ENCODE data around the gene FRS3. TPM values are rescaled to one million over a fixed set of nuclear protein-coding genes. Genes with fewer than 3 reads are reported as not detected.

The FRS3 gene
- total and polyA plus RNA-seq, 2 of the 13 experiments (the other 11 are each of a cell fraction or from before 2014, with no cell fraction given) = 3.0 to 7.4 TPM

DNA sequence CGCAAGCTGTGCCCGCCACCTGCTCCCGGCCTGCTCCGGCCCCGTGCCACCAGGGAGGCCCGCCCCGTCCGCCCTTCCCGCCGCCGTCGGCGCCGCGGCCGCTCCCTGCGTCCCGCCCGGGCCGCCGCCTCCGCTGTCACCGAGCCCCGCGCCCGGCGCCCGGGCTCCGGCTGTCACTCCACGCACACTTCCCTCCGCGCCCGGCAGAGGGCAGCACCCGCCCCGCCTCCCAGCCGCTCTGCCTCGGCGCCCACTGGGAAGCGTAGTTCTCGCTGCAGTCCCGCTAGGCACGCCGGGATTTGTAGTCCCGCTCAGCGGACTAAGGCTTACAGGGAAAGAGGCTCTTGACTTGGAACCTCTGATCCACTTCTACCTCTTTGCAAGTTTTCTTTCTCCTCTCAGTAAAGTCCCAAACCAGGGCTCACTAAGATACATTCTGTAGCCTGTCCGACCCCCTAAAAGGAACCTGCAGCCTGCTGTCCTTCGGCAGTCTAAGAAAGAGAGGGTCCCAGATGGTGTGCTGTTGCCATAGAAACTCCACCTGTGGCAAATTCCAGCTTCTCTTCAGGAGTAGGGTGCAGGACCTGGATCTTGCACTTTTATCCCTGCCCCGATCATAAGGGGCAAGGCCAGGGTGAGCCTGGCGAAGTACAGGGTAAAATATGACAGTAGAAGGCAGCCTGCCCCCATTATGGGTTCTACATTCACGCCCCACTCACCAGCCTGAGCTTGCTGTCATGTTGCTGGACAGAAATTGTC lies 44.1 kb downstream of the FRS3 start, which contains the start of gene TFEB:
TFEB (minus strand) TSS at position 182 of the 759 bp plus-strand sequence. CDS start 44,395 bp downstream, outside the sequence.
- H3K9me3 ChIP-seq (ENCODE audit: low read length) = no peaks in the 10 kb centered on the region
- no peaks in the 10 kb centered on the region for H4K20me1 ChIP-seq (ENCODE audit: insufficient read depth, low read length)
- H2AFZ ChIP-seq (ENCODE audit: low read length) = peak within 1 kb of the TSS; percentile 35
- peak within 1 kb of the TSS; percentile 90 for H3K4me2 ChIP-seq (ENCODE audit: low read depth, low read length)
- peaks cover 3% of the 10 kb centered on the region for H3K79me2 ChIP-seq (ENCODE audit: insufficient read depth, low read length)
- H3K4me1 ChIP-seq (ENCODE audit: insufficient read depth, low read length) = peaks cover 64% of the 10 kb centered on the region
- FAIRE-seq (peak; percentile 90), DNase-seq (ENCODE audit: low spot score) (peak; percentile 90), ATAC-seq (peak; percentile 60)
- BruUV-seq (replicated peaks) = no TSS peak
- peak within 1 kb of the TSS; percentile 57 for H3K27ac ChIP-seq (ENCODE audit: extremely low read length, insufficient read depth, low read length)
- no peaks in the 10 kb centered on the region; a peak in 1 of 5 replicates for H3K27me3 ChIP-seq (ENCODE audit: control insufficient read depth in 1 of 2, insufficient read depth in 2 of 2, low read length in 2 of 2)
- peak within 1 kb of the TSS; percentile 51 to 83 (median 76) for H3K4me3 ChIP-seq (replicated peaks in 1 of 3; ENCODE audit: insufficient read depth in 1 of 3, low read depth in 2 of 3, low read length in 3 of 3)
- WGBS (ENCODE audit: low lambda C conversion rate) = 21% methylated on average over 16 of the region's 50 CpGs
- H3K36me3 ChIP-seq (replicated peaks in 1 of 2; ENCODE audit: control insufficient read depth in 1 of 2, insufficient read depth in 2 of 2, low read length in 2 of 2) = no peaks in the 10 kb centered on the region
- in situ Hi-C loops (cut with HindIII; ENCODE audit: extremely low pct_ligation_motif_present, low pct_unique_long_range_greater_than_20kb) (loop anchor here (5.0 kb wide), 1 partner anchor 42 kb away; the partner anchor contains the start of gene FRS3), intact Hi-C loops (cut with micrococcal nuclease; ENCODE audit: unreplicated experiment) (loop anchor here (1.0 to 2.0 kb wide), 3 partner anchors 12 to 41 kb away; partner anchors contain the start of gene PGC)
- H3K9ac ChIP-seq (ENCODE audit: insufficient read depth, low read depth, low read length) = peak within 1 kb of the TSS; percentile 73
- ChIA-PET POLR2A (interaction anchor here (1.0 to 10.4 kb wide), 10 partner anchors 11 to 279 kb away, joined by 3 to 120 read pairs (median 14); partner anchors contain the start of genes FRS3, PGC and TOMM6), CTCF (ENCODE audit: low intra/inter-chr PET ratio, low total read pairs) (interaction anchor here (1.0 to 3.0 kb wide), 4 partner anchors 40 to 52 kb away, joined by 5 to 44 read pairs (median 8); partner anchors contain the start of genes FRS3 and TOMM6)
- TF ChIP-seq ZNF776 (CRISPR knock-in tag; IDR thresholded peaks at IDR 0.05) = no peak
- TF ChIP-seq ZNF891 (CRISPR knock-in tag; IDR thresholded peaks at IDR 0.05) = no peak
- peak; percentile 65; the same call in 1 of the 2 replicates for TF ChIP-seq MXD4 (CRISPR knock-in tag; IDR thresholded peaks at IDR 0.05)
- TF ChIP-seq CBFB (CRISPR knock-in tag; IDR thresholded peaks at IDR 0.05) = peak; percentile 88
- TF ChIP-seq HIVEP1 (CRISPR knock-in tag; IDR thresholded peaks at IDR 0.05) = peak; percentile 52; the same call in 1 of the 2 replicates
- TF ChIP-seq, protein P1, sequence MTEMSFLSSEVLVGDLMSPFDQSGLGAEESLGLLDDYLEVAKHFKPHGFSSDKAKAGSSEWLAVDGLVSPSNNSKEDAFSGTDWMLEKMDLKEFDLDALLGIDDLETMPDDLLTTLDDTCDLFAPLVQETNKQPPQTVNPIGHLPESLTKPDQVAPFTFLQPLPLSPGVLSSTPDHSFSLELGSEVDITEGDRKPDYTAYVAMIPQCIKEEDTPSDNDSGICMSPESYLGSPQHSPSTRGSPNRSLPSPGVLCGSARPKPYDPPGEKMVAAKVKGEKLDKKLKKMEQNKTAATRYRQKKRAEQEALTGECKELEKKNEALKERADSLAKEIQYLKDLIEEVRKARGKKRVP (CRISPR knock-in tag; IDR thresholded peaks at IDR 0.05) = peak in 1 of 2 experiments; percentile 49; a peak in 1 of 4 replicates
- TF ChIP-seq, protein P2, sequence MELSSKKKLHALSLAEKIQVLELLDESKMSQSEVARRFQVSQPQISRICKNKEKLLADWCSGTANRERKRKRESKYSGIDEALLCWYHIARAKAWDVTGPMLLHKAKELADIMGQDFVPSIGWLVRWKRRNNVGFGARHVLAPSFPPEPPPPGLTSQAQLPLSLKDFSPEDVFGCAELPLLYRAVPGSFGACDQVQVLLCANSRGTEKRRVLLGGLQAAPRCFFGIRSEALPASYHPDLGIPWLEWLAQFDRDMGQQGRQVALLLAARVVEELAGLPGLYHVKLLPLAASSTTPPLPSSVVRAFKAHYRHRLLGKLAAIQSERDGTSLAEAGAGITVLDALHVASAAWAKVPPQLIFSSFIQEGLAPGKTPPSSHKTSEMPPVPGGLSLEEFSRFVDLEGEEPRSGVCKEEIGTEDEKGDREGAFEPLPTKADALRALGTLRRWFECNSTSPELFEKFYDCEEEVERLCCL (CRISPR knock-in tag; IDR thresholded peaks at IDR 0.05; ENCODE audit: borderline replicate concordance) = no peak
- no peak for TF ChIP-seq GLI4 (CRISPR knock-in tag; IDR thresholded peaks at IDR 0.05; ENCODE audit: borderline replicate concordance)
- no peak for TF ChIP-seq NONO (IDR thresholded peaks at IDR 0.05)
- TF ChIP-seq NONO (CRISPR knock-in tag; conservative IDR thresholded peaks at IDR 0.05) = peak; percentile 88
- TF ChIP-seq ERF (CRISPR knock-in tag; IDR thresholded peaks at IDR 0.05) = peak; percentile 90; the same call in 1 of the 2 replicates
- no peak for TF ChIP-seq SP1 (IDR thresholded peaks at IDR 0.05)
- peak; percentile 96 for TF ChIP-seq SP1 (CRISPR knock-in tag; IDR thresholded peaks at IDR 0.05)
- TF ChIP-seq ZBTB21 (CRISPR knock-in tag; IDR thresholded peaks at IDR 0.05) = 0 out of 2 replicates have a peak, but pooled peaks have one; percentile 9
- no peak for TF ChIP-seq ZNF337 (CRISPR knock-in tag; IDR thresholded peaks at IDR 0.05; ENCODE audit: borderline replicate concordance, low read depth)
- no peak for TF ChIP-seq MTF1 (CRISPR knock-in tag; IDR thresholded peaks at IDR 0.05)
- TF ChIP-seq DPF2 (CRISPR knock-in tag; IDR thresholded peaks at IDR 0.05; ENCODE audit: borderline replicate concordance, low read depth) = no peak
- TF ChIP-seq, protein P3, sequence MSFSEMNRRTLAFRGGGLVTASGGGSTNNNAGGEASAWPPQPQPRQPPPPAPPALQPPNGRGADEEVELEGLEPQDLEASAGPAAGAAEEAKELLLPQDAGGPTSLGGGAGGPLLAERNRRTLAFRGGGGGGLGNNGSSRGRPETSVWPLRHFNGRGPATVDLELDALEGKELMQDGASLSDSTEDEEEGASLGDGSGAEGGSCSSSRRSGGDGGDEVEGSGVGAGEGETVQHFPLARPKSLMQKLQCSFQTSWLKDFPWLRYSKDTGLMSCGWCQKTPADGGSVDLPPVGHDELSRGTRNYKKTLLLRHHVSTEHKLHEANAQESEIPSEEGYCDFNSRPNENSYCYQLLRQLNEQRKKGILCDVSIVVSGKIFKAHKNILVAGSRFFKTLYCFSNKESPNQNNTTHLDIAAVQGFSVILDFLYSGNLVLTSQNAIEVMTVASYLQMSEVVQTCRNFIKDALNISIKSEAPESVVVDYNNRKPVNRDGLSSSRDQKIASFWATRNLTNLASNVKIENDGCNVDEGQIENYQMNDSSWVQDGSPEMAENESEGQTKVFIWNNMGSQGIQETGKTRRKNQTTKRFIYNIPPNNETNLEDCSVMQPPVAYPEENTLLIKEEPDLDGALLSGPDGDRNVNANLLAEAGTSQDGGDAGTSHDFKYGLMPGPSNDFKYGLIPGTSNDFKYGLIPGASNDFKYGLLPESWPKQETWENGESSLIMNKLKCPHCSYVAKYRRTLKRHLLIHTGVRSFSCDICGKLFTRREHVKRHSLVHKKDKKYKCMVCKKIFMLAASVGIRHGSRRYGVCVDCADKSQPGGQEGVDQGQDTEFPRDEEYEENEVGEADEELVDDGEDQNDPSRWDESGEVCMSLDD (CRISPR knock-in tag; IDR thresholded peaks at IDR 0.05; ENCODE audit: borderline replicate concordance) = no peak
- TF ChIP-seq ZNF607 (CRISPR knock-in tag; IDR thresholded peaks at IDR 0.05; ENCODE audit: borderline replicate concordance) = peak; percentile 84; the same call in 1 of the 2 replicates
